HG03439 (cell line): ENCODE data around the gene USP17L29.
"Not testable (repeated sequence)": the region's sequence is repeated elsewhere in the genome, so short reads cannot be mapped to it uniquely, and the experiment has no call there.

Experiments used
- ATAC-seq: cut with Tn5 transposase; IDR thresholded peaks from one replicate; pipeline ENCODE4 v1.9.1; 2021; ENCODE audit warnings: mild to moderate bottlenecking, moderate library complexity; ENCODE audit not compliant: unreplicated experiment

The USP17L29 gene

GRCh38 chr4:9353338-9353737, at the start of gene USP17L29:
Gene USP17L29 (plus strand): TSS chr4:9353638. CDS start chr4:9353638, 0 bp downstream.
- not testable (repeated sequence) for ATAC-seq

- not testable (repeated sequence) for ATAC-seq
Measured at GRCh38 chr4:9324191-9324590, 29.2 kb upstream of the USP17L29 start.

DNA sequence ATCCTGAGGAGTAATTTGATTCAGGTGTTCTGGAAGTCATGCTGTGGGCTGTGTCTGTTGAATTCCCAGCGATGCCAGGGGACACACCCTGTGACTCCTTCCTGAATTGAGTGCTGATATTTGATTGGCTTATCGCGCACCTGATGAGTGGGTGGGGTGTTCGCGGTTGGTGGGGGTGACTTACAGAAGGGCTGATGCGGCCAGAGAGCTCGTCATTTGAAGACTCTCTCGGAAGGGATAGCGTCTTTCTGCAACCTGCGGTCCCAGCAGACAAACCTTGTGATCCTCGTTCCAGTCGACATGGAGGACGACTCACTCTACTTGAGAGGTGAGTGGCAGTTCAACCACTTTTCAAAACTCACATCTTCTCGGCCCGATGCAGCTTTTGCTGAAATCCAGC, 28.6 kb upstream of the USP17L29 start, which contains the start of gene USP17L24:
USP17L24 (plus strand) TSS at position 301 of the 400 bp plus-strand sequence; CDS start at position 301, 0 bp downstream.
- ATAC-seq: not testable (repeated sequence)

- ATAC-seq: not testable (repeated sequence)
Measured at GRCh38 chr4:9329611-9330010, 23.8 kb upstream of the USP17L29 start, which contains the start of gene USP17L25. Gene USP17L25 (plus strand): TSS chr4:9329911. CDS start chr4:9329911, 0 bp downstream.

GRCh38 chr4:9334358-9334757, 19.1 kb upstream of the USP17L29 start, which contains the start of gene USP17L26:
Gene USP17L26 (plus strand): TSS chr4:9334658. CDS start chr4:9334658, 0 bp downstream.
- ATAC-seq: not testable (repeated sequence)

DNA sequence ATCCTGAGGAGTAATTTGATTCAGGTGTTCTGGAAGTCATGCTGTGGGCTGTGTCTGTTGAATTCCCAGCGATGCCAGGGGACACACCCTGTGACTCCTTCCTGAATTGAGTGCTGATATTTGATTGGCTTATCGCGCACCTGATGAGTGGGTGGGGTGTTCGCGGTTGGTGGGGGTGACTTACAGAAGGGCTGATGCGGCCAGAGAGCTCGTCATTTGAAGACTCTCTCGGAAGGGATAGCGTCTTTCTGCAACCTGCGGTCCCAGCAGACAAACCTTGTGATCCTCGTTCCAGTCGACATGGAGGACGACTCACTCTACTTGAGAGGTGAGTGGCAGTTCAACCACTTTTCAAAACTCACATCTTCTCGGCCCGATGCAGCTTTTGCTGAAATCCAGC, 14.3 kb upstream of the USP17L29 start, which contains the start of gene USP17L5:
USP17L5 (plus strand) TSS at position 301 of the 400 bp plus-strand sequence; CDS start at position 301, 0 bp downstream.
- ATAC-seq: not testable (repeated sequence)

DNA sequence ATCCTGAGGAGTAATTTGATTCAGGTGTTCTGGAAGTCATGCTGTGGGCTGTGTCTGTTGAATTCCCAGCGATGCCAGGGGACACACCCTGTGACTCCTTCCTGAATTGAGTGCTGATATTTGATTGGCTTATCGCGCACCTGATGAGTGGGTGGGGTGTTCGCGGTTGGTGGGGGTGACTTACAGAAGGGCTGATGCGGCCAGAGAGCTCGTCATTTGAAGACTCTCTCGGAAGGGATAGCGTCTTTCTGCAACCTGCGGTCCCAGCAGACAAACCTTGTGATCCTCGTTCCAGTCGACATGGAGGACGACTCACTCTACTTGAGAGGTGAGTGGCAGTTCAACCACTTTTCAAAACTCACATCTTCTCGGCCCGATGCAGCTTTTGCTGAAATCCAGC, 9.6 kb upstream of the USP17L29 start, which contains the start of gene USP17L27:
USP17L27 (plus strand) TSS at position 301 of the 400 bp plus-strand sequence; CDS start at position 301, 0 bp downstream.
- not testable (repeated sequence) for ATAC-seq

DNA sequence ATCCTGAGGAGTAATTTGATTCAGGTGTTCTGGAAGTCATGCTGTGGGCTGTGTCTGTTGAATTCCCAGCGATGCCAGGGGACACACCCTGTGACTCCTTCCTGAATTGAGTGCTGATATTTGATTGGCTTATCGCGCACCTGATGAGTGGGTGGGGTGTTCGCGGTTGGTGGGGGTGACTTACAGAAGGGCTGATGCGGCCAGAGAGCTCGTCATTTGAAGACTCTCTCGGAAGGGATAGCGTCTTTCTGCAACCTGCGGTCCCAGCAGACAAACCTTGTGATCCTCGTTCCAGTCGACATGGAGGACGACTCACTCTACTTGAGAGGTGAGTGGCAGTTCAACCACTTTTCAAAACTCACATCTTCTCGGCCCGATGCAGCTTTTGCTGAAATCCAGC, 4.8 kb upstream of the USP17L29 start, which contains the start of gene USP17L28:
USP17L28 (plus strand) TSS at position 301 of the 400 bp plus-strand sequence; CDS start at position 301, 0 bp downstream.
- ATAC-seq: not testable (repeated sequence)

GRCh38 chr4:9350866-9351265, 2.6 kb upstream of the USP17L29 start:
- ATAC-seq: not testable (repeated sequence)

DNA sequence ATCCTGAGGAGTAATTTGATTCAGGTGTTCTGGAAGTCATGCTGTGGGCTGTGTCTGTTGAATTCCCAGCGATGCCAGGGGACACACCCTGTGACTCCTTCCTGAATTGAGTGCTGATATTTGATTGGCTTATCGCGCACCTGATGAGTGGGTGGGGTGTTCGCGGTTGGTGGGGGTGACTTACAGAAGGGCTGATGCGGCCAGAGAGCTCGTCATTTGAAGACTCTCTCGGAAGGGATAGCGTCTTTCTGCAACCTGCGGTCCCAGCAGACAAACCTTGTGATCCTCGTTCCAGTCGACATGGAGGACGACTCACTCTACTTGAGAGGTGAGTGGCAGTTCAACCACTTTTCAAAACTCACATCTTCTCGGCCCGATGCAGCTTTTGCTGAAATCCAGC, 9.4 kb downstream of the USP17L29 start, which contains the start of gene USP17L30:
USP17L30 (plus strand) TSS at position 301 of the 400 bp plus-strand sequence; CDS start at position 301, 0 bp downstream.
- ATAC-seq: not testable (repeated sequence)

GRCh38 chr4:9379881-9380280, 26.4 kb downstream of the USP17L29 start:
- not testable (repeated sequence) for ATAC-seq

- ATAC-seq: not testable (repeated sequence)
Measured at GRCh38 chr4:9381012-9381534, 27.6 kb downstream of the USP17L29 start.

DNA sequence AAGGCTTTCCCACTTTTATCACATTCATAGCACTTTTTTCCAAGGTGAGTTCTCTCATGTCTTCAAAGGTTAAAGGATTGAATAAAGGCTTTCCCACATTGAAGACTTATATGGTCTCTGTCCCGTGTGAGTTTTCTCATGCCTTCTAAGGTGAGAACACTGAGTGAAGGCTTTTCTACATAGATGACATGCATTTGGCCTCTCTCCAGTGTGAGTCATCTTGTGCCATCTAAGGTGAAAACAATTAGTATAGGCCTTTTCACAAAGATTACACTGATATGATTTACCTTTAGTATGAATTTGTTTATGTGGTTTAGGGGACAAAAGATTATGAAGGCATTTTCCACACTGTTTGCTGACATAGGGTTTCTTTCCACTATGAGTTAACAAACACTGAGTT, 30.7 kb downstream of the USP17L29 start:
- ATAC-seq: no peak

DNA sequence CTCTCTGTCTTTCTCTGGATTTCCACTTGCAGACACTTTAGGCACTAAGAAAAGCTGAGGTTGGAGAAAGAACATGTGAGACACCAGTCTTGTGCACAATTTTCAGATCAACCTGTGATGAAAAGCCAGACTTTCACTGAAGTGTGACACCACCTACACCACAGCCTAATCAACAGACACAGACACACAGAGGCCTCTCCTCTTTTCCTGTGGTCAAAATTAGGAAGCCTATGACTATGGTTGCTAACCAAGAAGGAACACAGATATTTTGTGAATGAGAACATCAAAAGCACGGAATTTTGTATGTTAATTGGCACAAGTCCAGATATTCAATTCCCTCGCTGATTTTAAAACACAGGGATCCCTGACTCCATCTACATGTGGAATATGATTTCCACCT, 35.6 kb downstream of the USP17L29 start:
- ATAC-seq: not testable (repeated sequence)
